GM12878 (cell line): ENCODE results near the gene CCM2. TPM values are rescaled to one million over a fixed set of nuclear protein-coding genes. Genes with fewer than 3 reads are reported as not detected.

Experiments
- ATAC-seq: fragments of 200-7000 bp; cut with Tn5 transposase; 3 replicates; pipeline ENCODE4 v1.9.1; 2020; ENCODE audit warnings: mild to moderate bottlenecking, moderate library complexity
- BruUV-seq: library from RNA; stranded (reverse); fragments of 400-500 nt; replicated peaks from 2 replicates; lab custom pipeline; 2021; lab: Mats Ljungman, UMichigan
- CTCF ChIA-PET: fragments of 300-600 bp; sonication (Branson Sonifier 250); formaldehyde crosslinking; extraction: SDS; loops from one replicate; lab custom pipeline; 2021; ENCODE audit warnings: inconsistent platforms; lab: Yijun Ruan, JAX
- POLR2A ChIA-PET: fragments of 350-600 bp; formaldehyde crosslinking; extraction: SDS; loops from one replicate; lab custom pipeline; 2021; ENCODE audit warnings: inconsistent platforms; lab: Charles Lee
- RAD21 ChIA-PET: fragments of 300-600 bp; sonication (Branson Sonifier 250); formaldehyde crosslinking; loops from one replicate; lab custom pipeline; 2023; ENCODE audit warnings: antibody characterized with exemption; ENCODE audit not compliant: unreplicated experiment; lab: Charles Lee
- SMC1A ChIA-PET: fragments of 300-600 bp; sonication (Branson Sonifier 250); formaldehyde crosslinking; loops from one replicate; lab custom pipeline; 2023; ENCODE audit not compliant: unreplicated experiment, uncharacterized antibody; lab: Charles Lee
- DNase-seq: peaks from one replicate; pipeline ENCODE4 v3.0.0-alpha.2; 2011; ENCODE audit warnings: low read depth, low spot score
- FAIRE-seq: peaks from 3 replicates; lab custom pipeline; 2011; peaks lifted over from hg19 to GRCh38; lab: Jason Lieb, UNC
- H2AFZ ChIP-seq: 2 replicates; pipeline ENCODE4 v1.6.0; 2011; ENCODE audit warnings: low read depth, low read length, control low read depth; ENCODE audit not compliant: control insufficient read depth
- H3K27ac ChIP-seq: 2 replicates; pipeline ENCODE4 v1.5.1; 2011; ENCODE audit warnings: control low read depth; ENCODE audit not compliant: control insufficient read depth, insufficient read depth
- H3K27me3 ChIP-seq, 2 experiments: replicated peaks in 1 of 2; 2 replicates each; pipeline versions ENCODE4 v1.6.0 to v1.6.1; 2011; ENCODE audit warnings: low read length in 1 of 2; ENCODE audit not compliant: control insufficient read depth in 2 of 2, insufficient read depth in 2 of 2
- H3K36me3 ChIP-seq, 2 experiments: 2 replicates each; pipeline ENCODE4 v1.5.1; 2011; ENCODE audit warnings: low read length in 1 of 2; ENCODE audit not compliant: control insufficient read depth in 2 of 2, insufficient read depth in 2 of 2
- H3K4me1 ChIP-seq: 2 replicates; pipeline ENCODE4 v1.6.1; 2011; ENCODE audit warnings: mild to moderate bottlenecking, low read length, moderate library complexity, mixed read lengths; ENCODE audit not compliant: control insufficient read depth, insufficient read depth
- H3K4me2 ChIP-seq: 2 replicates; pipeline ENCODE4 v1.6.0; 2011; ENCODE audit warnings: control low read depth; ENCODE audit not compliant: control insufficient read depth, insufficient read depth
- H3K4me3 ChIP-seq: fragments of 200-600 bp; sonication (generic); 2 replicates; pipeline ENCODE4 v1.5.1; 2016
- H3K79me2 ChIP-seq: 2 replicates; pipeline ENCODE4 v1.6.0; 2011; ENCODE audit warnings: low read length; ENCODE audit not compliant: control insufficient read depth, insufficient read depth
- H3K9ac ChIP-seq: 2 replicates; pipeline ENCODE4 v1.8.0; 2011; ENCODE audit warnings: low read length, control low read depth, mixed read lengths; ENCODE audit not compliant: control insufficient read depth, insufficient read depth
- H3K9me3 ChIP-seq: replicated peaks from 3 replicates; pipeline ENCODE4 v1.5.1; 2011; ENCODE audit warnings: mild to moderate bottlenecking, low read length; ENCODE audit not compliant: control insufficient read depth, insufficient read depth
- H4K20me1 ChIP-seq: 2 replicates; pipeline ENCODE4 v1.6.0; 2011; ENCODE audit not compliant: control insufficient read depth, insufficient read depth
- BACH1 ChIP-seq: fragments of 450-650 bp; IDR thresholded peaks from 2 replicates; pipeline ENCODE4 v1.6.1; 2017; ENCODE audit warnings: mild to moderate bottlenecking, borderline replicate concordance
- BRCA1 ChIP-seq: IDR thresholded peaks from 2 replicates; pipeline ENCODE4 v1.6.1; 2011; ENCODE audit warnings: low read depth, low read length, improper control_type of control experiment
- HDGF ChIP-seq: fragments of 450-650 bp; IDR thresholded peaks from 2 replicates; pipeline ENCODE4 v1.6.1; 2016; ENCODE audit warnings: antibody characterized with exemption
- PML ChIP-seq: IDR thresholded peaks from 2 replicates; pipeline ENCODE4 v1.6.1; 2012; ENCODE audit warnings: low read length, inconsistent platforms
- POLR2A ChIP-seq: IDR thresholded peaks from 2 replicates; pipeline ENCODE4 v1.6.1; 2011; ENCODE audit warnings: low read depth, mild to moderate bottlenecking, low read length
- POLR2AphosphoS5 ChIP-seq: IDR thresholded peaks from 2 replicates; pipeline ENCODE4 v1.6.1; 2011; ENCODE audit warnings: mild to moderate bottlenecking, low read length, inconsistent platforms
- RAD21 ChIP-seq: IDR thresholded peaks from 2 replicates; pipeline ENCODE4 v1.6.1; 2011; ENCODE audit warnings: mild to moderate bottlenecking, low read depth, low read length, moderate library complexity; ENCODE audit not compliant: insufficient read depth
- RFX5 ChIP-seq: IDR thresholded peaks from 2 replicates; pipeline ENCODE4 v1.6.1; 2011; ENCODE audit warnings: low read depth, low read length, improper control_type of control experiment
- RUNX3 ChIP-seq: IDR thresholded peaks from 2 replicates; pipeline ENCODE4 v1.6.1; 2012; ENCODE audit warnings: low read length, inconsistent platforms
- SMC3 ChIP-seq: IDR thresholded peaks from 2 replicates; pipeline ENCODE4 v1.6.1; 2011; ENCODE audit warnings: low read length, improper control_type of control experiment, borderline replicate concordance
- WGBS: methylation state at CpG from one replicate; pipeline ENCODE4 v1.1.6; 2016; ENCODE audit warnings: low lambda C conversion rate; ENCODE audit not compliant: insufficient replicate concordance, insufficient coverage; ENCODE audit errors: missing lambda C conversion rate; 5-methylcytosine and 5-hydroxymethylcytosine counted together
- in situ Hi-C: fragments of 300-500 bp; cut with MboI; formaldehyde crosslinking; loops from 9 replicates; pipeline ENCODE4 v1.14.3; 2018; ENCODE audit warnings: mixed read lengths
- intact Hi-C: fragments of 100-400 bp; cut with micrococcal nuclease; formaldehyde crosslinking; loops from one replicate; pipeline ENCODE4 v1.14.2; 2022; ENCODE audit not compliant: unreplicated experiment
- polyA plus RNA-seq, 11 experiments: library from polyadenylated mRNA; depleted of rRNA in 4 of 11; unstranded in 6 of 11; stranded (reverse) in 5 of 11; fragments of >200 nt; fragmentation: Nextera tagmentation in 4 of 11; fragmentation: Illumina TruSeq in 1 of 11; extraction: Ambion mirVana in 4 of 11; extraction: Trizol in 1 of 11; gene quantifications; 1 replicate in 1 of 11; 2 replicates in 10 of 11; pipeline versions ENCODE4 v1.2.1 to v1.2.3, GENCODE V29; 2011 to 2016; ENCODE audit warnings: inconsistent platforms in 2 of 11, missing spikeins in 2 of 11, low read depth in 1 of 11
- total RNA-seq, 4 experiments: library from RNA; depleted of rRNA in 3 of 4; stranded (reverse); fragments of >200 nt in 3 of 4; fragmentation: Illumina TruSeq in 1 of 4; extraction: Trizol in 1 of 4; gene quantifications; 2 replicates each; pipeline versions ENCODE4 v1.2.1 to v1.2.3, GENCODE V29; 2013 to 2021
- TF ChIP-seq, protein P1 (sequence below), 3 experiments: IDR thresholded peaks in 2 of 3; conservative IDR thresholded peaks in 1 of 3; 2 replicates each; pipeline ENCODE4 v1.5.1; 2011; ENCODE audit warnings: low read depth in 3 of 3, low read length in 3 of 3, mild to moderate bottlenecking in 3 of 3, control low read depth in 2 of 3, moderate library complexity in 2 of 3, inconsistent platforms in 1 of 3, mixed read lengths in 1 of 3; ENCODE audit not compliant: control insufficient read depth in 2 of 3, insufficient read depth in 1 of 3; ENCODE audit errors: extremely low read depth in 1 of 3
- TF ChIP-seq, protein P2 (sequence below): fragments of 450-650 bp; IDR thresholded peaks from 2 replicates; pipeline ENCODE4 v1.6.1; 2016; ENCODE audit warnings: mild to moderate bottlenecking
- TF ChIP-seq, protein P3 (sequence below): IDR thresholded peaks from 2 replicates; pipeline ENCODE4 v1.6.1; 2012; ENCODE audit warnings: low read depth, low read length, improper control_type of control experiment
- TF ChIP-seq, protein P4 (sequence below): fragments of 450-650 bp; IDR thresholded peaks from 2 replicates; pipeline ENCODE4 v1.6.1; 2017; ENCODE audit warnings: mild to moderate bottlenecking, moderate library complexity
- TF ChIP-seq, protein P5 (sequence below): IDR thresholded peaks from 2 replicates; pipeline ENCODE4 v1.6.1; 2011; ENCODE audit warnings: borderline replicate concordance, low read depth, mild to moderate bottlenecking, moderate library complexity, low read length; ENCODE audit not compliant: insufficient read depth, poor library complexity, severe bottlenecking

CCM2 gene
- total and polyA plus RNA-seq, 10 of the 15 experiments (the other 5 are each of a cell fraction or from before 2014, with no cell fraction given): 1.00 to 82.3 (median 48.7) TPM

DNA sequence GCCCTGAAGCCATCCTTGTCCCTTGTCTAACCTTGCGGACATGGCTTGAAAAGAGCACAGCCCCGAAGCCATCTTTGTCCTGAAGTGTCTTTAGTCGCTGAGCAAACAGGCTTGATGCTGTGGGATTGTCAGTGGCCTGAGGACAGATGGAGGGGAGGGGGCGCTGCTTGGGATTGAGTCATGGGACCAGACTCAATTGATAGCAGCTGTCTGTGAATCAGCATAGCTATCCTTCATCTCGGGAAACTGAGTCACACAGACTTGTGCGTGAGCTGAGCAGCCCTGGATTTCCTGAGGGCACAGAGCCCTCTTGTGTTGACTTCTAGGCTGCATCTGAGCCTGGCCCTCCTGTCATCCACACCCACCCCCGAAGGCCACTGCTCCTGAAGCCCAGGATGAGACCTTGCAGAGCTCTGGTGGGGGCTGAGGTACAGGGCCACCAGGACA lies 35.6 kb upstream of the CCM2 start:
- ChIA-PET CTCF (interaction anchor here (0.6 to 1.5 kb wide), 3 partner anchors 9 to 107 kb away, joined by 3 to 11 read pairs (median 3); no protein-coding TSS in a partner anchor), SMC1A (interaction anchor here (0.6 kb wide), 1 partner anchor 102 kb away, joined by 3 read pairs; no protein-coding TSS in a partner anchor), POLR2A (interaction anchor here (0.6 to 1.7 kb wide), 2 partner anchors 10 to 99 kb away, joined by 3 to 5 read pairs; no protein-coding TSS in a partner anchor), RAD21 (no interaction called here)
- Histone ChIP-seq H2AFZ (no peak overlapping the region), H3K4me1 (peaks cover 10% of the 10 kb centered on the region), H3K79me2 (no peaks in the 10 kb centered on the region), H3K27me3 (no peaks in the 10 kb centered on the region), H3K27ac (no peak overlapping the region), H4K20me1 (peaks cover 4% of the 10 kb centered on the region), H3K4me3 (no peak overlapping the region), H3K4me2 (no peak overlapping the region), H3K9me3 (no peaks in the 10 kb centered on the region), H3K9ac (no peak overlapping the region), H3K36me3 (peaks cover 15 to 27% of the 10 kb centered on the region in 2 experiments)
- no peak for DNase-seq
- no TSS peak for BruUV-seq
- no peak for FAIRE-seq
- ATAC-seq: peak; percentile 28
- in situ Hi-C loops (no loop called here), intact Hi-C loops (no loop called here)
- 82% methylated on average over 7 of the region's 7 CpGs for WGBS
- no peak for TF ChIP-seq BRCA1
- TF ChIP-seq, protein P1, sequence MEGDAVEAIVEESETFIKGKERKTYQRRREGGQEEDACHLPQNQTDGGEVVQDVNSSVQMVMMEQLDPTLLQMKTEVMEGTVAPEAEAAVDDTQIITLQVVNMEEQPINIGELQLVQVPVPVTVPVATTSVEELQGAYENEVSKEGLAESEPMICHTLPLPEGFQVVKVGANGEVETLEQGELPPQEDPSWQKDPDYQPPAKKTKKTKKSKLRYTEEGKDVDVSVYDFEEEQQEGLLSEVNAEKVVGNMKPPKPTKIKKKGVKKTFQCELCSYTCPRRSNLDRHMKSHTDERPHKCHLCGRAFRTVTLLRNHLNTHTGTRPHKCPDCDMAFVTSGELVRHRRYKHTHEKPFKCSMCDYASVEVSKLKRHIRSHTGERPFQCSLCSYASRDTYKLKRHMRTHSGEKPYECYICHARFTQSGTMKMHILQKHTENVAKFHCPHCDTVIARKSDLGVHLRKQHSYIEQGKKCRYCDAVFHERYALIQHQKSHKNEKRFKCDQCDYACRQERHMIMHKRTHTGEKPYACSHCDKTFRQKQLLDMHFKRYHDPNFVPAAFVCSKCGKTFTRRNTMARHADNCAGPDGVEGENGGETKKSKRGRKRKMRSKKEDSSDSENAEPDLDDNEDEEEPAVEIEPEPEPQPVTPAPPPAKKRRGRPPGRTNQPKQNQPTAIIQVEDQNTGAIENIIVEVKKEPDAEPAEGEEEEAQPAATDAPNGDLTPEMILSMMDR (IDR thresholded peaks at IDR 0.05 in 2 of 3, conservative IDR thresholded peaks at IDR 0.05 in 1 of 3; ENCODE audit: control insufficient read depth in 2 of 3, extremely low read depth in 1 of 3, insufficient read depth in 1 of 3, low read depth in 3 of 3, low read length in 3 of 3): peak; percentile 17 to 28 (median 17); a peak in 4 of 6 replicates
- TF ChIP-seq POLR2A: 0 out of 2 replicates have a peak, but pooled peaks have one; percentile 4
- peak; percentile 63; the same call in 1 of the 2 replicates for TF ChIP-seq PML
- TF ChIP-seq HDGF: no peak
- TF ChIP-seq RAD21: 0 out of 2 replicates have a peak, but pooled peaks have one; percentile 22
- TF ChIP-seq, protein P2, sequence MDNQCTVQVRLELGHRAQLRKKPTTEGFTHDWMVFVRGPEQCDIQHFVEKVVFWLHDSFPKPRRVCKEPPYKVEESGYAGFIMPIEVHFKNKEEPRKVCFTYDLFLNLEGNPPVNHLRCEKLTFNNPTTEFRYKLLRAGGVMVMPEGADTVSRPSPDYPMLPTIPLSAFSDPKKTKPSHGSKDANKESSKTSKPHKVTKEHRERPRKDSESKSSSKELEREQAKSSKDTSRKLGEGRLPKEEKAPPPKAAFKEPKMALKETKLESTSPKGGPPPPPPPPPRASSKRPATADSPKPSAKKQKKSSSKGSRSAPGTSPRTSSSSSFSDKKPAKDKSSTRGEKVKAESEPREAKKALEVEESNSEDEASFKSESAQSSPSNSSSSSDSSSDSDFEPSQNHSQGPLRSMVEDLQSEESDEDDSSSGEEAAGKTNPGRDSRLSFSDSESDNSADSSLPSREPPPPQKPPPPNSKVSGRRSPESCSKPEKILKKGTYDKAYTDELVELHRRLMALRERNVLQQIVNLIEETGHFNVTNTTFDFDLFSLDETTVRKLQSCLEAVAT: no peak
- TF ChIP-seq, protein P3, sequence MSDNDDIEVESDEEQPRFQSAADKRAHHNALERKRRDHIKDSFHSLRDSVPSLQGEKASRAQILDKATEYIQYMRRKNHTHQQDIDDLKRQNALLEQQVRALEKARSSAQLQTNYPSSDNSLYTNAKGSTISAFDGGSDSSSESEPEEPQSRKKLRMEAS: no peak
- TF ChIP-seq POLR2AphosphoS5: 0 out of 2 replicates have a peak, but pooled peaks have one; percentile 56
- peak; percentile 11; the same call in 1 of the 2 replicates for TF ChIP-seq RUNX3
- TF ChIP-seq, protein P4, sequence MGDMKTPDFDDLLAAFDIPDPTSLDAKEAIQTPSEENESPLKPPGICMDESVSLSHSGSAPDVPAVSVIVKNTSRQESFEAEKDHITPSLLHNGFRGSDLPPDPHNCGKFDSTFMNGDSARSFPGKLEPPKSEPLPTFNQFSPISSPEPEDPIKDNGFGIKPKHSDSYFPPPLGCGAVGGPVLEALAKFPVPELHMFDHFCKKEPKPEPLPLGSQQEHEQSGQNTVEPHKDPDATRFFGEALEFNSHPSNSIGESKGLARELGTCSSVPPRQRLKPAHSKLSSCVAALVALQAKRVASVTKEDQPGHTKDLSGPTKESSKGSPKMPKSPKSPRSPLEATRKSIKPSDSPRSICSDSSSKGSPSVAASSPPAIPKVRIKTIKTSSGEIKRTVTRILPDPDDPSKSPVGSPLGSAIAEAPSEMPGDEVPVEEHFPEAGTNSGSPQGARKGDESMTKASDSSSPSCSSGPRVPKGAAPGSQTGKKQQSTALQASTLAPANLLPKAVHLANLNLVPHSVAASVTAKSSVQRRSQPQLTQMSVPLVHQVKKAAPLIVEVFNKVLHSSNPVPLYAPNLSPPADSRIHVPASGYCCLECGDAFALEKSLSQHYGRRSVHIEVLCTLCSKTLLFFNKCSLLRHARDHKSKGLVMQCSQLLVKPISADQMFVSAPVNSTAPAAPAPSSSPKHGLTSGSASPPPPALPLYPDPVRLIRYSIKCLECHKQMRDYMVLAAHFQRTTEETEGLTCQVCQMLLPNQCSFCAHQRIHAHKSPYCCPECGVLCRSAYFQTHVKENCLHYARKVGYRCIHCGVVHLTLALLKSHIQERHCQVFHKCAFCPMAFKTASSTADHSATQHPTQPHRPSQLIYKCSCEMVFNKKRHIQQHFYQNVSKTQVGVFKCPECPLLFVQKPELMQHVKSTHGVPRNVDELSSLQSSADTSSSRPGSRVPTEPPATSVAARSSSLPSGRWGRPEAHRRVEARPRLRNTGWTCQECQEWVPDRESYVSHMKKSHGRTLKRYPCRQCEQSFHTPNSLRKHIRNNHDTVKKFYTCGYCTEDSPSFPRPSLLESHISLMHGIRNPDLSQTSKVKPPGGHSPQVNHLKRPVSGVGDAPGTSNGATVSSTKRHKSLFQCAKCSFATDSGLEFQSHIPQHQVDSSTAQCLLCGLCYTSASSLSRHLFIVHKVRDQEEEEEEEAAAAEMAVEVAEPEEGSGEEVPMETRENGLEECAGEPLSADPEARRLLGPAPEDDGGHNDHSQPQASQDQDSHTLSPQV: no peak
- no peak for TF ChIP-seq BACH1
- TF ChIP-seq SMC3: no peak
- no peak for TF ChIP-seq RFX5
- TF ChIP-seq, protein P5, sequence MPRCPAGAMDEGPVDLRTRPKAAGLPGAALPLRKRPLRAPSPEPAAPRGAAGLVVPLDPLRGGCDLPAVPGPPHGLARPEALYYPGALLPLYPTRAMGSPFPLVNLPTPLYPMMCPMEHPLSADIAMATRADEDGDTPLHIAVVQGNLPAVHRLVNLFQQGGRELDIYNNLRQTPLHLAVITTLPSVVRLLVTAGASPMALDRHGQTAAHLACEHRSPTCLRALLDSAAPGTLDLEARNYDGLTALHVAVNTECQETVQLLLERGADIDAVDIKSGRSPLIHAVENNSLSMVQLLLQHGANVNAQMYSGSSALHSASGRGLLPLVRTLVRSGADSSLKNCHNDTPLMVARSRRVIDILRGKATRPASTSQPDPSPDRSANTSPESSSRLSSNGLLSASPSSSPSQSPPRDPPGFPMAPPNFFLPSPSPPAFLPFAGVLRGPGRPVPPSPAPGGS: peak; percentile 28
